GM11168 (cell line): ENCODE results near the gene LGR4.

Experiments used
- in situ Hi-C: fragments of 300-500 bp; cut with MboI; formaldehyde crosslinking; loops from one replicate; pipeline ENCODE4 v1.12.0; 2022; ENCODE audit warnings: low sequenced_read_pairs; ENCODE audit not compliant: unreplicated experiment

The LGR4 gene

DNA sequence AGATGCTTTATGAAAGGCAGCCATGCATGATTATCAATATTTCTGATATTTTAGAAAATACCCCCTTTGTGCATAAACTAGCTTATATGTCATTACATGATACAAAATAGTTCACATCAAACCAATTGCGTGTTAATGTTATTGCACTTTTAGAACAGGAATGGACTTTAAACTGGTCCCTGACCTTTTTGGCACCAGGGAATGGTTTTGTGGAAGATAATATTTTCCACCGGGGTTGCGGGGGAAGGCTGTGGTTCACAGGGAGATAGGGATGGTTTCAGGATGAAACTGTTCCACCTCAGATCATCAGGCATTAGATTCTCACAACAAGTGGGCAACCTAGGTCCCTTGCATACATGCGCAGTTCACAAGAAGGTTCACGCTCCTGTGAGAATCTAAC is 16.5 kb upstream of the LGR4 start:
- in situ Hi-C loops: no loop called here

DNA sequence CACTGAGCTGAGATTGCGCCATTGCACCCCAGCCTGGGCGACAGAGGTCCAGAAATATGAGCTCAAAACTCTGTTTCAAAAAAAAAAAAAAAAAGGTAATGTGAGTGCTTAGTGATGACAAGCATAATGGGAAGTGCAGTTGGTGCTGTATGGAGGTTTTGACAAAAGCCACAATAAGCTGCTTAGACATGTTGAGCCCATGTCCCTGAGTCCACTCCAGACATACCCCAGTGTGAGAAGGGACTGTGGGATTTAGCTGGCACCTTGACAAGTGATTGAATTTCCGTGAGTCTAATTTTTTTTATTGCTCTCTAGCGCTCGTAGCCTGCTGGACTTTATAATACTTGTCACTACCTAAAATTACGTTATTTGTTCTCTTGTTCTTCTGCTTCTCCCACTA is 15.1 kb upstream of the LGR4 start:
- in situ Hi-C loops: no loop called here

- in situ Hi-C loops: no loop called here
These were observed 13.6 kb upstream of the LGR4 start for GRCh38 chr11:27485930-27486773.

DNA sequence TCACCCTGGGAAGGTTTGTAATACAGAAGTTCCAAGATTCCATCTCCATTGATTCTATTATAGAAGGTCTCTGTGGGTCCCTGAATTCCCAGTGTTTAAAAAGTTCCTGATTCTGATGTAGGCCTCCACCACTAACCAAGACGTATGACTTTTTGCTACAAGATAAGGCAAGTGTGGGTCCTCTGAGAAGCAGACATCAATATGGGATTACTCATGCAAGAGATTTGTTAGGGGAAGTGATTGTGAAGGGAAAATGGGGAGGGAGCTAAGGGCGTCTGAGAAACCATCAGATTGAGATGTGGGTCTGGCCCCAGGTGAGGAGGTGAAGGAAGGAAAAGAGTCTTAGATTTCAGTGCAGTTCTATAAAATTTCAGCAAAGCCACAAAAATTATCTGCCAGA is 10.2 kb upstream of the LGR4 start:
- in situ Hi-C loops: loop anchor here (5.0 kb wide), 1 partner anchor 295 kb away; no protein-coding TSS in a partner anchor

DNA sequence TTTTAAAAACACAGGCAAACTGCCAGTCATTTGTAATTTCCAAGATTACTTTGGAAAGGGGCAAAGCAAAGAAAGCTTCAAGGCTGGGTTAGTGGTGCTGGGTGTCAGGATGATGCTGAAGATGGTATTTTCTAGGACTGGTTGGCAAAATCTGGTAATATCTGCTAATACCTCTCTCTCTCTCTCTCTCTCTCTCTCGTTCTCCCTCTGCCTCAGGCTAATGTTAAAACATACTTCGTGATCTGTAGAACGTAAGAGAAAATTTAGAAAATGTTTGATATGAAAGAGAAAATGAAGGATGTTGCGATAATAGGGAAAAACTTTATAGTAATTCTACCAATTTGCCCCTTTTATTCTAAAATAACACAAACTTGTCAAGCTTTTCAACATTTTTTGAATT is 9.4 kb upstream of the LGR4 start:
- in situ Hi-C loops: loop anchor here (5.0 kb wide), 1 partner anchor 295 kb away; no protein-coding TSS in a partner anchor

- in situ Hi-C loops: no loop called here
These were observed 5.2 kb upstream of the LGR4 start for GRCh38 chr11:27477831-27478230.

DNA sequence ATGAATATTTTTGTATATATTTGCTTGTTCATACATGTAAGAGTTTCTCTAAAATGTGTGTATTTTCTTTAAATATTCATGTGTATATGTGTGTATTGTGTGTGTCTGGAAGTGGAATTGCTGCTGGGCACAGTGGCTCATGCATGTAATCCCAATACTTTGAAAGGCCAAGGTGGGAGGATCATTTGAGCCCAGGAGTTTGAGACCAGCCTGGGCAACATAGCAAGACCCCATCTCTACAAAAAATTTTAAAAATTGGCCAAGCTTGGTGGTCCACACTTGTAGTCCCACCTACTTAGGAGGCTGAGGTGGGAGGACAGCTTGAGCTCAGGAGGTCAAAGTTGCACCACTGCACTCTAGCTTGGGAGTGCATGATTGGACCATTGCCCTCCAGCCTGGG is 4.7 kb upstream of the LGR4 start:
- in situ Hi-C loops: no loop called here

- in situ Hi-C loops: no loop called here
These were observed 3.0 kb upstream of the LGR4 start for GRCh38 chr11:27475622-27476021.

DNA sequence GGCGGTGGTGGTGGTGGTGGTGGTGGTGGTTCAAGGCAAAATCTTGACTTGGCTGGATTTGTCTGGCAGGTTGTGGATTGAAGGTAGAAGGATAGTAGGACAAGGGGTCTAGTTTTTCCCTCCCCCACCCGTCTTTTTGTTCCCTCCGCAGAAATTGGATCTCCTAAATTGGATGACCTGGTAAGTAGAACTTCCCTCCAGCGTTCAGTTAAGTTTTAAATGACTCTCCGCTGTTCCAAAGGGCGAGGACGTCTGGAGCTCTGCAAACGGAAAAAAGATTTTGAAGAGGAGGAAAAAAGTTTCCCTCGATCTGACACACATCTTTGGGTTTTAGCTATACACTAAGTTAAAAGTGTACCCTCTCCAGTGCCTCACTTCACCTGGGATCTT is 422 bp upstream of the LGR4 start:
- in situ Hi-C loops: no loop called here

GRCh38 chr11:27471589-27472397 is 797 bp downstream of the LGR4 start:
- in situ Hi-C loops: no loop called here

- in situ Hi-C loops: no loop called here
These were observed 1.6 kb downstream of the LGR4 start for GRCh38 chr11:27470826-27471588.

GRCh38 chr11:27470166-27470565 is 2.4 kb downstream of the LGR4 start:
- in situ Hi-C loops: no loop called here

DNA sequence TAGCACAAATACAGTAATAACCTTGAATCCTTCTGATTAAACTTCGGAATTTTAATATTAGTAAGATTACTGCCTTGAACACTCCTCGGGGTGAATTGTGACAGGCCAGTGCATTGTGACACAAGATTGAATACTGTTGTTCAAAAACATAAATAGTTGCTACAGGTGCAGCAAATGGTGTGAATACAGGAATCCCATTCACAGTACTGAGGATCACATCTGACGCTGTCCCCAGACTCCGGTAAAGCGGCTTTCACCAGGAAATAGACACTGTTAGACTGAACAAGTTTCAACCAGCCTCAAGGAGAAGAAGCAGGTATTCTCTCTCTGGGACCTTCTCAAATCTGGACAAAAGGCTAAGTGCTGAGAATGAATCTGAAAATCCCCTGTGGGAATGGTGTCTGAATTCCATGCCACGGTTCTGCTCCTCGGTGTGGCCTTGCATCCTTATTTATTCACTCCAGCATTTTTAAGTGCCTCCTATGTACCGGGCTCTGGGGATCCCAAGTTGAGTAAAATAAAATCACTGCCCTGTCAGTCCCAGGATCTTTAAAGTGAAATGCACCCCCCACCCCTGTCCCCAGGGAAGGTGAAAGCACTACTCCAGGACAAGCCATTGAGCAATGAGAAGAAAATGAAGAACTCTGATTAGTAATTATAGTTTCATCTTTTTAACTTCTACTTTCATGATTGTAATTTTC is 3.4 kb downstream of the LGR4 start:
- in situ Hi-C loops: no loop called here

- in situ Hi-C loops: no loop called here
These were observed 4.2 kb downstream of the LGR4 start for GRCh38 chr11:27468209-27468994.

DNA sequence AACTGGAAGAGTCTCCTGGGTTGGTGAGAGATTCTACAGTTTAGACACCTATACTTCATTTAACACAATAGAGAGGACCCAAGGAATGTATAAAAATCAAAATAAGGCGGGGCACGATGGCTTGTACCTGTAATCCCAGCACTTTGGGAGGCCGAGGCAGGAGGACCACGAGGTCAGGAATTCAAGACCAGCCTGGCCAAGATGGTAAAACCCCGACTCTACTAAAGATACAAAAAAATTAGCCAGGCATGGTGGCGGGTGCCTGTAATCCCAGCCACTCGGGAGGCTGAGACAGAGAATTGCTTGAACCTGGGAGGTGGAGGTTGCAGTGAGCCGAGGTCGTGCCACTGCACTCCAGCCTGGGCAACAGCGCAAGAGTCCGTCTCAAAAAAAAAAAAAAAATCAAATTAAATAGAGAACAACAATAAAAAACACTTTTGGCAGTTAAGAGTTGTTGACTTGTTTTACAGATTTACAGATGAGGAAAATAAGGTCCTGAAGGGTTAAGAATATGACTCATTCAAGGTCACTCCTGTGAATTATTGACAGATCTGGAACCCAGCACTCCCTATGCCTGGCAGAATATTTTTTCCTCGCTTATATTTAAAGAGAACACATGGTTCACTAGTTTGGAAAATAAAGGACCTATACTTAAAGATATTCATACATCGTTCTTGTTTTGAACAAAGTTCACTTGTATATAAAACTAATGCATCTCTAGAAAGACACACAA is 5.2 kb downstream of the LGR4 start:
- in situ Hi-C loops: no loop called here

DNA sequence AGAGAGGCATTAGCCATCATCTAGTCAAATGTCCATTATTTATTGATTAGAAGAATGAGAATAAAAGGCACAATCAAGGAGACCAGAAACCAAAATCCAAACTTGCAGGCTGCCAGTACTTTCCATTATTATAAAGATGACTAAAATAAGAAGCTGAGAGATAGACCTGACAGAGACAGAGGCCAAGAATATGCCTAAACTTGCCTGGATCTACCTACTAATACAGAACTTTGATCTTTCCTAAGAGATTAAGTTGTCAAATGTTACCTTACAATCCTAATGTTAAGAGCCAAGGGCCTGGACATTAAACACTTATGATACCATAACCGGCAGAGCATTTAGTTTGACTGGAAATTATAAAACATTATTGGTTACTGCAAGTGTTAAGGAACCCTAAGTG is 6.2 kb downstream of the LGR4 start:
- in situ Hi-C loops: no loop called here

- in situ Hi-C loops: no loop called here
These were observed 7.0 kb downstream of the LGR4 start for GRCh38 chr11:27465629-27466028.

- in situ Hi-C loops: no loop called here
These were observed 7.7 kb downstream of the LGR4 start for GRCh38 chr11:27464909-27465308.

DNA sequence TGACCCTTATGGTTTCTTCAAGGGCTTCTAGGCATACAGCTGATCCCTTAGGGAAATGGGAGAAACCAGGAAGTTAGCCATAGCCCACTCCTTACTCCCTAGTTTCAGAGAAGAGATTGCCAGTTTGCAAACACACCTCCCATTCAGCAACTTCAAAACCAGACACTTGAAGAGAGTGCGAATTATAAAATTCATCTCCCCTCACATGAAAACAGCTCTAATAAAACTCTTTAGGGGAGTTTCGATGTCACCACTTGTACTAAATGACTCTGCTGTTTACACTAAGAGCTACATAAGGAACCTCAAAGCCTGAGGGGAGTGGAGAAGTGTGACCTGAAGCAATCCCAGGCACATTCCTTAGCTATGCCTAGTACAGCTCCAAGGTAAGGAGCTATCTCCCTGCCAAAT is 8.3 kb downstream of the LGR4 start:
- in situ Hi-C loops: no loop called here
